ENCODE measurements around the gene ZNF438. TPM values are rescaled to one million over a fixed set of nuclear protein-coding genes. Genes with fewer than 3 reads are reported as not detected.

Gene ZNF438
- total RNA-seq, 1 experiment from 2014 or later: 2.0 TPM

DNA sequence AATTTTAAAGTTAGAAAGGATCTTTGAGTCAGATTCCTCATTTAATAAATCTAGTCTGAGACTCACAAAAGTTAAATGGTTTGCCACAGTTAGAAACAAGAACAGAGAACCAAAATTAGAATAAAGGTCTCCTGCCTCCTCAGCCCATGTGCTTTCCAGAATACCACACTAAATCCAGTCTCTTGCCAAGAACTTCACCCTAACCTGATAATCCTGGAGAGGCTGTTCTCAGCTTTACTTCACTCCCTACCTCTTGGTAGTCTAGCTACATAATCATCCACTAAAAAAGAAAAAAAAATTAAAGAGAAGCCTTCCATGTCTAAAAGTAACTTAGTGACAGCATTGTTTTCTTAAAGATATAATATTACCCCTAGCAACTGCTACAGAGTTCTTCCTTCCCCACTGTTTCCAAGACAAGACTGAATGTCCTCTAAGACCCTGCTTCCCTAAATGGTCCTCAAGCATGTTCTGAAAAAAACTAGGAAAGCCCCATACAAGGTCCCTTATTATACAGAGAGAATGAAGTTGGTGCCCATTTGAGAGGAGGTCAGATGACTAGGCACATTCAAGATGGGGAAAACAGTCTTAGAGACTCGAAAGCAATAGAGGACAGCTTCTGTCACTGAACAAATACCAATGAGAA, 56.8 kb downstream of the ZNF438 start:
- Histone ChIP-seq H3K4me3 (ENCODE audit: low read depth, low read length, poor library complexity, severe bottlenecking) (no peak overlapping the region), H3K36me3 (ENCODE audit: insufficient read depth, low read length, poor library complexity, severe bottlenecking) (no peaks in the 10 kb centered on the region), H3K9me3 (ENCODE audit: low read depth, low read length, poor library complexity, severe bottlenecking) (no peaks in the 10 kb centered on the region), H3K27ac (ENCODE audit: low read depth, low read length, poor library complexity, severe bottlenecking) (no peak overlapping the region), H3K4me1 (ENCODE audit: insufficient read depth, low read length, poor library complexity, severe bottlenecking) (no peaks in the 10 kb centered on the region), H3K27me3 (replicated peaks; ENCODE audit: insufficient read depth, low read depth, low read length, poor library complexity) (no peaks in the 10 kb centered on the region)
- ChIA-PET POLR2A (ENCODE audit: low non-redundant PET) (no interaction called here), CTCF (no interaction called here)
- DNase-seq (ENCODE audit: low spot score): no peak
- intact Hi-C loops (cut with micrococcal nuclease; ENCODE audit: unreplicated experiment): no loop called here
- BruUV-seq (replicated peaks): no TSS peak
- TF ChIP-seq, protein P1, sequence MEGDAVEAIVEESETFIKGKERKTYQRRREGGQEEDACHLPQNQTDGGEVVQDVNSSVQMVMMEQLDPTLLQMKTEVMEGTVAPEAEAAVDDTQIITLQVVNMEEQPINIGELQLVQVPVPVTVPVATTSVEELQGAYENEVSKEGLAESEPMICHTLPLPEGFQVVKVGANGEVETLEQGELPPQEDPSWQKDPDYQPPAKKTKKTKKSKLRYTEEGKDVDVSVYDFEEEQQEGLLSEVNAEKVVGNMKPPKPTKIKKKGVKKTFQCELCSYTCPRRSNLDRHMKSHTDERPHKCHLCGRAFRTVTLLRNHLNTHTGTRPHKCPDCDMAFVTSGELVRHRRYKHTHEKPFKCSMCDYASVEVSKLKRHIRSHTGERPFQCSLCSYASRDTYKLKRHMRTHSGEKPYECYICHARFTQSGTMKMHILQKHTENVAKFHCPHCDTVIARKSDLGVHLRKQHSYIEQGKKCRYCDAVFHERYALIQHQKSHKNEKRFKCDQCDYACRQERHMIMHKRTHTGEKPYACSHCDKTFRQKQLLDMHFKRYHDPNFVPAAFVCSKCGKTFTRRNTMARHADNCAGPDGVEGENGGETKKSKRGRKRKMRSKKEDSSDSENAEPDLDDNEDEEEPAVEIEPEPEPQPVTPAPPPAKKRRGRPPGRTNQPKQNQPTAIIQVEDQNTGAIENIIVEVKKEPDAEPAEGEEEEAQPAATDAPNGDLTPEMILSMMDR (conservative IDR thresholded peaks at IDR 0.05; ENCODE audit: low read depth, low read length): no peak
- no peak for TF ChIP-seq EZH2 (IDR thresholded peaks at IDR 0.05; ENCODE audit: borderline replicate concordance, low read depth, low read length, poor library complexity, severe bottlenecking)

DNA sequence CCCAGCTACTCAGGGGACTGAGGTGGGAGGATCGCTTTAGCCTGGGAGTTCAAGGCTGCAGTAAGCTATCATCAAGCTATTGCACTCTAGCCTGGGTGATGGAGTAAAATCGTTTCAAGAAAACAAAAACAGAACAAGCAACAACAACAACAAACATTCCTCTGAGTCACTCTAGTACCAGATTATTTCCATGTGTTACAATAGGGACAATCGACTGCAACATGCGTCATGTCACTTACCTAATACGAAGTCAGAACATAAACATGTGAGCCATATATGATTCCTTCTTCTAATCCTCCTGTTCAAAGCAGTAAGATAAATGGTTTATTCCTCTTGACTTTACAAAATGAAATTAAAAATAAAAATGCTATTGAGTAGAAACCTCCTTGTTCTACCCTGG, 57.3 kb downstream of the ZNF438 start:
- no TSS peak for BruUV-seq (replicated peaks)
- no peak for DNase-seq (ENCODE audit: low spot score)

DNA sequence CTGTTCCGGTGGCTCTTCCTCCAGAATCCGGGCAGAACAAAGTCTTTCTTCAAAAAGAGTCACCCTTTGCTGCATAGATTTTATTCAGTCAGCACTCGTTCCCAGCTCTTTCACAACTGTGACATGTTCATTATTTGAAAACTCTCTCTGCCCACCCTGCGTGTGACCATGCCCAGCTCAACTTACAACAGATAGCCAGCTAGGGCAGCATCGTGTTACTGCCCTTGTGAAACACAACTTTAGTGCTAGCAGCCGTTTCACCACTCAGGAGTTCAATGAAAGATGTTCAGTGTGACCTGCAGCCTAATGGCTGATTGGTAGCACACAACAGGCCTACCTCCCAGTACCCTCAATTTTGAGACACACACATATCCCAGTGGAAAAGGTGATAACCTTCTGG, 57.9 kb downstream of the ZNF438 start:
- H3K9me3 ChIP-seq (ENCODE audit: low read depth, low read length, poor library complexity, severe bottlenecking): no peaks in the 10 kb centered on the region
- CTCF ChIA-PET: no interaction called here
- intact Hi-C loops (cut with micrococcal nuclease; ENCODE audit: unreplicated experiment): no loop called here

More for the DNA sequence above, 57.3 kb downstream of the ZNF438 start:
- ChIA-PET CTCF (no interaction called here), POLR2A (ENCODE audit: low non-redundant PET) (no interaction called here)
- Histone ChIP-seq H3K27me3 (replicated peaks; ENCODE audit: insufficient read depth, low read depth, low read length, poor library complexity) (no peaks in the 10 kb centered on the region), H3K27ac (ENCODE audit: low read depth, low read length, poor library complexity, severe bottlenecking) (no peak overlapping the region), H3K36me3 (ENCODE audit: insufficient read depth, low read length, poor library complexity, severe bottlenecking) (no peaks in the 10 kb centered on the region), H3K4me1 (ENCODE audit: insufficient read depth, low read length, poor library complexity, severe bottlenecking) (no peaks in the 10 kb centered on the region), H3K4me3 (ENCODE audit: low read depth, low read length, poor library complexity, severe bottlenecking) (no peak overlapping the region), H3K9me3 (ENCODE audit: low read depth, low read length, poor library complexity, severe bottlenecking) (no peaks in the 10 kb centered on the region)
- intact Hi-C loops (cut with micrococcal nuclease; ENCODE audit: unreplicated experiment): no loop called here
- TF ChIP-seq EZH2 (IDR thresholded peaks at IDR 0.05; ENCODE audit: borderline replicate concordance, low read depth, low read length, poor library complexity, severe bottlenecking): no peak
- TF ChIP-seq, protein P1 (conservative IDR thresholded peaks at IDR 0.05; ENCODE audit: low read depth, low read length): no peak

More for the DNA sequence above, 57.9 kb downstream of the ZNF438 start:
- Histone ChIP-seq H3K4me1 (ENCODE audit: insufficient read depth, low read length, poor library complexity, severe bottlenecking) (no peaks in the 10 kb centered on the region), H3K27ac (ENCODE audit: low read depth, low read length, poor library complexity, severe bottlenecking) (no peak overlapping the region), H3K4me3 (ENCODE audit: low read depth, low read length, poor library complexity, severe bottlenecking) (no peak overlapping the region), H3K36me3 (ENCODE audit: insufficient read depth, low read length, poor library complexity, severe bottlenecking) (no peaks in the 10 kb centered on the region), H3K27me3 (replicated peaks; ENCODE audit: insufficient read depth, low read depth, low read length, poor library complexity) (no peaks in the 10 kb centered on the region)
- POLR2A ChIA-PET (ENCODE audit: low non-redundant PET): no interaction called here
- TF ChIP-seq, protein P1 (conservative IDR thresholded peaks at IDR 0.05; ENCODE audit: low read depth, low read length): no peak
- no peak for TF ChIP-seq EZH2 (IDR thresholded peaks at IDR 0.05; ENCODE audit: borderline replicate concordance, low read depth, low read length, poor library complexity, severe bottlenecking)
- DNase-seq (ENCODE audit: low spot score): no peak
- no TSS peak for BruUV-seq (replicated peaks)
